Measurements from ENCODE around the gene SCD.
A peak's percentile ranks its signal among the peaks of the same experiment; 100 is the strongest.
"Not testable (repeated sequence)": the region's sequence is repeated elsewhere in the genome, so short reads cannot be mapped to it uniquely, and the experiment has no call there.

The SCD gene

DNA sequence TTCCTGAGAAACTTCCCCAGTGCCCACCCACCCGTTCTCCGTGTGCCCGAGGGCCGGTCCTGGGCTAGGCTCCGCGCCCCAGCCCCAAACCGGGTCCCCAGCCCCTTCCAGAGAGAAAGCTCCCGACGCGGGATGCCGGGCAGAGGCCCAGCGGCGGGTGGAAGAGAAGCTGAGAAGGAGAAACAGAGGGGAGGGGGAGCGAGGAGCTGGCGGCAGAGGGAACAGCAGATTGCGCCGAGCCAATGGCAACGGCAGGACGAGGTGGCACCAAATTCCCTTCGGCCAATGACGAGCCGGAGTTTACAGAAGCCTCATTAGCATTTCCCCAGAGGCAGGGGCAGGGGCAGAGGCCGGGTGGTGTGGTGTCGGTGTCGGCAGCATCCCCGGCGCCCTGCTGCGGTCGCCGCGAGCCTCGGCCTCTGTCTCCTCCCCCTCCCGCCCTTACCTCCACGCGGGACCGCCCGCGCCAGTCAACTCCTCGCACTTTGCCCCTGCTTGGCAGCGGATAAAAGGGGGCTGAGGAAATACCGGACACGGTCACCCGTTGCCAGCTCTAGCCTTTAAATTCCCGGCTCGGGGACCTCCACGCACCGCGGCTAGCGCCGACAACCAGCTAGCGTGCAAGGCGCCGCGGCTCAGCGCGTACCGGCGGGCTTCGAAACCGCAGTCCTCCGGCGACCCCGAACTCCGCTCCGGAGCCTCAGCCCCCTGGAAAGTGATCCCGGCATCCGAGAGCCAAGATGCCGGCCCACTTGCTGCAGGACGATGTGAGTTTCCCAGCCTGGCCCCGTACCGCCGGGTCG, at the start of gene SCD:
TSS of gene SCD (plus strand) at position 469 of the 803 bp plus-strand sequence. CDS start at position 741, 272 bp downstream.
- DNase-seq: peak; percentile 90

DNA sequence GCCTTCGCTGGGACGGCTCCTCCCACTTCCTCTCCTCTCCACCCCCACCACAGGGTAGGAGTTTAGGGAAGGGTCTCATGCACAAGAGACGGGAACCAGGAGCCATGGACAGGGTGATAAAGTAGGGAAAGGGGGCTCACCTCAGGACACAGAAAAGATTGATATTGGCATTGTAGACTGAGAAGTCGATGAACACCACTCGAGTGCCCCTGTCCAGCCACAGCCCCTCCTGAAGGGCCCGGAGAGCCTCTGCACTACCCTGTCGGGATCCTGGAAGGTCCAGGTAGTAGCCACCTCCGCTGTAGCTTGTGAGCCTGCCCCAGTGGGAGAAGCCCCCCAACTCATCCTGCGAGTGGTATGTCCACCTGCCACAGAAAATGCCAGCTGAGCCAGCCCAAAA, 49.8 kb upstream of the SCD start:
- DNase-seq: no peak

DNA sequence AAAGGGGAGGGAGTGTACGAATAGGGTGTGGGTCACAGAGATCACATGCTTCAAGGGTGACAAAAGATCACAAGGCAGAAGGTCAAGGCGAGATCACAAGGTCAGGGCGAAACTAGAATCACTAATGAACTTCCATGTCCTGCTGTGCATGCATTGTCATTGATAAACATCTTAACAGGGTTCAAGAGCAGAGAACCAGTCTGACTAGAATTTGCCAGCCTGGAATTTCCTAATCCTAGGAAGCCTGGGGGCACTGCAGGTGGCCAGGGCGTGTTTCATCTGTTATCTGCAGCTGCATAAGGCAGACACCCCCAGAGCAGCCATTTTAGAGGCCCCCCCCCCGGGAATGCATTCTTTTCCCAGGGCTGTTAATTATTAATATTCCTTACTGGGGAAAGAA, 45.9 kb upstream of the SCD start:
- not testable (repeated sequence) for DNase-seq

DNA sequence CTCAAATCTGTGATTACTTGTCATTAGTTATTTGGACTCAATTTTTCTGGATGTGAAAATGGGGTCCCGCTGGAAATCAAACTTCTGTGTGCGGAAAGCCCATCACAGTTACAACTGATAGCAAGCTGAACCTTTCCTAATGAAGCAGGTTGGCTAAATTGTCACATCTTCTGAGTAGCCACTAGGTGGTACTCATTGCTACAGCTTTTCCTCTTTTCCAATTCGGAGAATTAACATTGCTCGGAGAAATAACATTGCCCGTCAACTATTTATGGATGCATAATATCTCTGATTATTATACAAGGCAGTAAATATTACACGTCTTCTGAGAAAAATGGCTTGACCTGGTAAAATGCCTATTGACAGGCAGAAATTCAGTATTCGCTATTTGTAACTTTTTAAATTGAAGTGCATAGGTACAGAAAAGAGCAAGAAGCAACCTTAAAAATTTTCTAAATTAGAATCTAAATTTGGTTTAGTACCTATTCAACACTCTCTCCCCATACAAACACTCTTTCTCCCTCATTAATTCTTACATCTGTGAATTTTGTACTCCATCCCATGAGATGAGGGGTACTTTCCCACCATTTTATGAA, 43.2 kb upstream of the SCD start:
- DNase-seq: no peak

DNA sequence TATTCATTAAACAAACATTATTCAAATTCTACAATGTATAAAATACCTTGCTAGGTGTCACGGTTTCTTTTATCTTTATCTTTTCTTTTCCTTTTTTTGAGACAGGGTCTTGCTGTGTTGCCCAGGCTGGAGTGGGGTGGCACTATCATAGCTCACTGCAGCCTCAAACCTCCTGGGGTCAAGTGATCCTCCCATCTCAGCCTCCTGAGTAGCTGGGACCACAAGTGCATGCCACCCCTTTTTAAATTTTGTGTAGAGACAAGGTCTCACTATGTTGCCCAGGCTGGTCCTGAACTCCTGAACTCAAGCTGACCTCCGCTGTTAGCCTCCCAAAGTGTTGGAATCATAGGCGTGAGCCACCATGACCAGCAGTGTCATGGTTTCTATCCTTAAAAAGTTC, 42.6 kb upstream of the SCD start:
- no peak for DNase-seq

DNA sequence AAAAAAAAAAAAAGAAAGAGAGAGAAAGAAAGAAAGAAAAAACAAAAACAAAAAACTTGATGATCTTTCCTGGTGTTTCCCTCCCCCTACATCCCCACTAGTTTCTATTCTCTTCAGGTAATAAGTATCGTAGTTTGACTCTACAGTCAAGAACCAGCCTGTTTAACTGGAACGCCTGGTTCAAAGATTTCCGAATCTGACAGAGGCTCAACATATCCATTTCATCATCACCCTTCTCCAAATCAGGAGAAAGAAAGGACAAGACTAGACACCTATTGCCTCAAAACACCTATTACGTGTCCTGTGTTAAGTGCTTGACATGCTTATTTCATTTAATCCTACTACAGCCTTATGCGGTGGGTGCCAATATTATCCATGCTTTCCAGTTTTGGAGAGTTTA, 40.2 kb upstream of the SCD start:
- DNase-seq: no peak

DNA sequence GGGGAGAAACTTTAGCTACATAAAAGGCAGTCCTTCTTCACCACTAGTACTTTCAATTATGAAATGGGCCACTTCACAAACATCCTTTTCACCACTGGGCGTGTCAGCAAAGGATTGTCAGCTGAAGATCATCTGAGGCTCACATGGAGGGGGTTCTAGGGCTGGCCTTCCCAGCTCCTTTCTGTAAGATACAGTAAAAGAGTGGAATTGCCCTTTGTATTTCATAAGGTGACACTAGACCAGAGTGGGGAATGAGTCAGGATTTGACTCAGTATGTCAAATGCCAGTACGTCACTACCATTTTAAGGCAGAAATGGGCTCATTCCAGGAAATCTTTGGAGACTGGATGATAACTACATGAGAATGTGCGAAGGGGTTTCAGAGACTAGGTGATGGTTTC, 39.3 kb upstream of the SCD start:
- no peak for DNase-seq

DNA sequence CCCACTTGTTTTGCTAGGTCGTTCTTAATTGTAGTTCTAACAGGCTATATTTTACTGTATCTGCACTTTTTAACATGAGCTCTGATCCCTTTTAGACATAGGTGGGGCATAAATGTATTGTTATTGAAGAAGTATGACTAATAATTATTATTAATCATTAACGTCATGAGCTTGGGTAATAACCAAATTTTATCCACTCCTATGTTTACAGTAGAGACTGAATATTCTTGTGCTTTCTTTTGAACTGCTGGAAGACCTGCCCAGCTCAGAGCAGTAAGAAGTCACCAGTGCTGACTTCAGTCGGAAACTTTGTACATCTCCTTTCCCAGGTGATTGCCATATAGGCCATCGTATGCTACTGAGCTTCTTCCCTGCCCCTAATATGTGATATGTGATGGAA, 35.7 kb upstream of the SCD start:
- DNase-seq: no peak

DNA sequence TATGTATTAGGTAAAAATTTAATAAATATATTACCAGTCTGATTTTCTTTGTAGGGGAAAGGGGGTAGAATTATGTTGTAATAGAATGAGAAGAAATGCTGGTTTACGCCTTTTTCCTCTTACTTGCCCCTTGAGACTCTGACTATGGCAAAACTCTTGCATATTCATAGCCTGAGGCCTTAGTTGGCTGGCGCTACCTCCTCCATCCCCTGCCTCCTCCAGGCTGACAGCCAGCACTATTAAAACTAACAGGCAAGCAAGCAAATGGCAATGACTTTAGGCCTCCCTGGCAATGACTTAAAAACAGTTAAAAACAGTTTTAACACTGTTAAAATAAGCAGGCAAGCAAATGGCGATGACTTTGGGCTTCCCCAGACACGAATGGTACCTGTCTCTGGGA, 31.4 kb upstream of the SCD start:
- no peak for DNase-seq

DNA sequence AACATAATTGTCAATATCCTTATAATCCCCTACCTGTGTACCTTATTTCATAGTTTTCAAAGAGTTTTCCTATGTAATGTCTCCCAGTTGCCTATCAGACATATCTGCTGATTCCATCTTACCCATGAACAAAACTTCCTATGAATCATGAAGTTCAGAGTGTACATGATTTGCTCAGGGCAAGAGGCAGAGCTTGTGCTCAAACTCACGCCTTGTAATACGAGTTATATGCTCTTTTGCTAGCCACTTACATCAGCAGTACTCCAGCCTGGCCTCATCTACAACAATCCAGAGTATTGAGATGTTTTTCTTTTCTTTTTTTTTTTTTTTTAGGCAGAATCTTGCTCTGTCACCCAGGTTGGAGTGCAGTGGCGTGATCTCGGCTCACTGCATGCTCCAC, 28.8 kb upstream of the SCD start:
- no peak for DNase-seq

DNA sequence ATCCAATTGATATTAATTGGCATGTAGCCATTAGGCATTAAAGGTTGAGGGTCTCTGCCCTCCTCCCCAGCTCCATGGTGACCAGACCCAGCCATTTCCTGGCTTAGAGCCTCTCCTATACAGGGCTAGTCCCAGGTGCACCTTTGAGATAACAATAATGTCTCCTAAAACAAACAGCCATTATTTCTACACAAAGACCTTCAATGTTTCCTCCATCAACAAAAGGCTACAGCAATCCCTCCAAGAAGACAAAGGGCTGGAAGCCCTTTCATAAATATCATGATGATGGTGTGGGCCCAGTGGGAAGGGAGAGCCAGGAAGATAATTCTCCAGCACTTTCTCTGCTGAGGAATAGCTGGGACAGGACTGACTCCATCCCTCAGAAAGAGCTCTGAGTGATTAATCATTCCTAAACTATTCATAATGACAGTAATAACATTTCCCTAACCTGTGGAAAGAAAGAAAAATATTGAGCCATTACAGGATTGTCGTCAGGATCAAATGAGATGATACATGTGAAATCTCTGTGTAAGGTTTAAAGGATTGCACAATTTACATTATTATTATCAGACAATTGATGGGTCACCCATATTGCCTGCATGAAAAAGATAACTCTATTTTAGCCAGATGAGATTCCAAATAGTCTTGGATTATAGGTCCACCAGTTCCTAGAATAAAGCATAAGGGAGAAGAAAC, 27.2 kb upstream of the SCD start:
- no peak for DNase-seq

DNA sequence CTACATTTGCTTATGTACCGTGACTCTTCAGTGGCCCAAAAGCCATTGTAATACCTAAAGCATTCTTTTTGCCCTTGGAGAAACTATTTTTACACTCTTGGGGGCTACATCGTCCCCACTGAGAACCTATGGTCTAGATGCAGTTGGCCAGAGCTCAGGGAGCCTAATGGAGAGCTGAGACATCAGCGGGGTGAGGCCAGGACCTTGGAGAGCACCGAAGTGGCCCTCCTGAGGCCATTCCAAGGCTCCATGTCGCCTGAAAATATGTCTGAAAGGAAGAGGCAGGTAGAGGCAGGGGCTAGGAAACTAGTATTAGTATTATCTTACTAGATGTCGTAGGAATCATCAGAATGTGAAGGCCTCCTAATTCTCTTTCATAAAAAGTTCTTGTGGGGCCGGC, 21.9 kb upstream of the SCD start:
- DNase-seq: no peak

DNA sequence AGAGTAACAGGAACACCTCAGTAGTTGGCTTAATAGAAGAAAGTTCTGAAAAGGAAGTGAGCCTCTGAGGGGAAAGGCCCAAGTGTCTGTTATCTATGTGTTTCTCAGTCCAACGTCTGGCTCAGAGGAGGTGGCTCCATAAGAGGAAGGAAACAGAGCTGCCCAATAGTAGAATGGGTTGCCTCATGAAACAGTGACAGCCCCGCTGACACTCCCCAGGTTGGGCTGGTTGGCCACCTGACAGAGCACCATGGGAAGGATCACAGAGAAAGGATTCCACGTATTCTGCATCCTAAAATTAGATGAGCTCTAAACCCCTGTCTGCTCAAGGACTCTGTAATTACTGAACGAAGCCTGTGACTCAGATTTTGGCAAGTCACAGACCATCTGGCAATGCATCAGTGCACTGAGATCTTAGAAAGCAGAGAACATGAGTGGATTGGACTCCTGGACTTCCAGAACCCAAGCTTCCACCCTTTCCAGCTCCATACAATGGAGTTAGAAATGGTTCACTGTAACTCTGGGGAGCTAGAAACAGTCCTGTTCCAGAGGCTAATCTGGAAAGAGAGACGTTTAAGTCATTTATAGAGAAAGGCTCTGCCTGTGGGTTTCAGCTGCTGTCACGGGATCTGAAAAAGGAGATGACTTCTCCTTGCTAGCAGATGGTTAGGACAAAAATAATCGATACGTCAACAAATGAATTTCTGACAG, 19.9 kb upstream of the SCD start:
- peak; percentile 55 for DNase-seq

DNA sequence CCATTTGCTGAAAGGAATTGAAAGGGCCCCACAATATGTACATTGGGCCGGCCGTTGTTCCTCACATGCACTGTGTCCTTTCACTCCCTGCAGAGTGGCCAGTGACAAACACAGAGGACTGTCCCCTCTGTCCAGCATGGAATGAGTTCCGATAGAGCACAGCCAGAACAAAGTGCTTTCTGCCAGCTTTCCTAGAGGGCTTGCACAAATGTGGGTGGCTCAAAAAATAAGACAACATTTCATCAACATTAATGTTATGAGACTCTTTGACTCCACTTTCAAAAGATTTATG, 19.4 kb upstream of the SCD start:
- DNase-seq: no peak

DNA sequence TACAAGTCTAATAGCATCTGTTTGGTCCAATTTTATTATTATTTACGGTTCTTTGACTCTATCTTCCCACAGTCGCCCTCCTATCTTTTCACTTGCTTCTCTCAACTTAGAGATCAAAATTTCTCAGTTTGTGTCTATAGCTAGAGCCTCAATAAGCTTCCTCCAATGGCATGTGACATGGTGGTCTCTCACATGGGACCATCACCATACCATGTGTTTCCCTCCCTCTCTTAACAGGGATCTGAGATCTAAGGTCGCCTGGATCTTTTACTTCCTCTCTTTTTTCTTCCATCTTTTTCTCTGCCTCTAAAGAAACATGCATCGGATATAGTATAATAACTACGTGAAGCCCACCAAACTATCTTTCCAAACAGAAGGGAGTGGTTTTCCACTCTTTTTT, 18.8 kb upstream of the SCD start:
- DNase-seq: no peak

DNA sequence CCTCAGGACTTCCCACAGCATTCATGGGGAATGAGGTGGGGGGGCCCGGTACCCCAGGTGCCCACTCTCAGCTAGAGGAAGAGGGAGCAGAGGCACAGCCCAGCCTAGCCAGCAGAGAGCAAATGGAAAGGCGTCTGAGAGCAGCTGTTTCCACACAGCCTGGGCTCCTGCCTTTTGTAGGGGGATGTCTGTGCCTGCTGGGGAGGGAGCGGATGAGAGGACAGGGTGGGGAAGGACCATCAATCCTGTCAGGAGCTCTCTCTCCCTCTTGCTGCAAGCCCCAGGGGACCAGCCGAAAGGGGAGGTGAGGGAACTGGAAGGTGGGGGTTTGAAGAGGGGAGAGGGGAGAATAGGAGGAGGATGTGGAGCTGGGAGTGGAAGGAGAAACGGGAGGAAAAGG, 17.0 kb upstream of the SCD start, which contains the start of gene PKD2L1:
TSS of gene PKD2L1 (minus strand) at position 150 of the 400 bp plus-strand sequence. CDS start at position 25, 125 bp downstream.
- DNase-seq: no peak

DNA sequence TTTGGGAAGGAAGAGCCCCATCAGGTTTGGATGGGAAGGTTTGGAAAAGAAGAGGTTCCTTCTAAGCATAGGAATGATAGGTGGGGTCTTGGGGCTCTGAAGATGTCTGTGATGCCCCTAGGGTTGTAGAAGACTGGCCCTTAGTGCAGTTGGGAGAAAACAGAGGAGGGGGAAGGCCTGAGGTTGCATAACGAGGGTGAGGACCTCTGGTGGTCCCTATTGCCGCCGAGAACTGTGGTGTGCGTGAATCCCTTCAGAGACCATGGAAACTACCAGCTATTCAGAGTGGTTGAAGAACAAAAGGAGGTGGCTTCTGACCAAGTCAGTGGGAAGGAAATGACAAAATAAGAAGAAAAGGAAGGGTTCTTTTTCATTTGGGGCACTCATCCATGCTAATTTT, 13.9 kb upstream of the SCD start:
- no peak for DNase-seq

DNA sequence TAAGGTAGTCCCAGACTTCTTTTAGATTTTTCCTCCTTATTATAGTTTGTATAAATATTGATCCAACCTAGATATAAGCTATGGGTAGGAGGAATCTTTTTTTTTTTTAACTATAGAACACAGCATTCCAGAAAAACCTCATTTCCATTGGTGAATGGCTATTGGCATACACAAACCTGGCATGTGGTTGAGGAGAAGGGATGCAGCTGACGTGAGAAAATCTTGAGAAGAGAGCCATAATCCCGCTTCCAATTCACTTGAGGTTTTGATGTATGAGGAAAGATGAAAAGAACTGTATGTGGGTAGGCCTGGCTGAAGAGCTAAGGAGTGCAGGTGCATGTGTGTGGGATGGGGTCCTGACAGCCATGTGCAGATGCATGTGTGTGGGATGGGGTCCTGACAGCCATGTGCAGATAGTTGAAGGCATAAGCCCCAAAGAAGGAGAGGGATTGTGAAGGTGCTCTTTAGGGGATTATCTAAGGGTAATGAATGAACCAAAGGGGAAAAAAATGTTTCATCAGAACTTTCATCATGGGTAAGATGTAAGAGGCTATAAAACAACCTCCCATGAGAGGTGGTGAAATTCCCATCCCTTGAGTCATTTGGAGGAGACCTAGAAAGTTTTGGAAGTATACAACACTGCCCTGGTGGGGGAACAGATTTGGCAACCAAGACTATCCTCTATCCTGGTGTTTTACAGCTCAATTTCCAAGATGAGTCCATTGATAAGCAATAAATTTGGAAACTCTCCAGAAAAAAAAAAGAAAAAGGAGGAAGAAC, 13.2 kb upstream of the SCD start:
- no peak for DNase-seq

DNA sequence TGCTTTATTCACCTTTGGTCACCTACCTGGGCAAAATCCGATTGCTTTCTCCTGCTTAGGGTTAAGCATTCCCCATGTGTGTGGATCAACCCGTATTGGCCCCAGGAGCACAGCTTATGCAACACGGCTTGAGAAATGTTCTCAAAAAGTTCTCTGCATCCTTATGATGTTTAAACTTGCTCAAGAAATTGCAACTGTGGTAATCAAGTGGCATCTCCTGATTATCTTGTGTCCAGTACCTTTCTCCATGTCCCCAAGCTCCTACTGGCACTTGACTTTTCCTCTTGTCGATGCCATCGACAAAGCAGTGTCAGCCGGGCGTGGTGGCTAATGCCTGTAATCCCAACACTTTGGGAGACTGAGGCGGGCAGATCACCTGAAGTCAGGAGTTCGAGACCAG, 12.3 kb upstream of the SCD start:
- DNase-seq: no peak

DNA sequence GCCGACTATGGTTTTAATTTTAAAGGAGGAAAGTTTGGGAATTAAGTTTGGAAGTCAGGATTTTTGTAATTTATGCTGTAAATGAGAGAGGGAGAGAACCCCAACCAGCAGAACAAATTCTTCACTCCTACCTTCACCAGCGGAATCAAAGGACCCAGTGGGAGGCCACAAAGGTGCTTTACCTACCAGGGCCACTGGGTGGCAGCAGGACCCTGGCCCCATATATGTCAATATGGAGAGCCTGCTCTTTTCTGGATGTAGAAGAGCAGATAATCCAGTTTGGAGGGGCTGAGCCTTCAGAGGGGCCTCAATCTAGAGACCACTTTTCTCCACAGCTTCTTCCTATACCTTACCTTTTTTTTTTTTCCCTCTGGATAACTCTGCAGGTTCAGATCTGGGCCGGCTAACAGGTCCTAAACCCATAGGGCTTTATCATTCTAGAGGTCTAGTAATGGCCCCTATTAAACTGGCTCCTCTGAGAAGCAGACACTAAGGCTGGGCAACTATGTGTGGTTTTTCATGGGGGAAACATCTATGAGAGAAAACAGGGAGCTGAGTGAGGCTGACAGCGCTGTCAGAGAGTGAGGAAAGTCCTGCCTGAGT, 8.5 kb upstream of the SCD start:
- DNase-seq: peak; percentile 30

DNA sequence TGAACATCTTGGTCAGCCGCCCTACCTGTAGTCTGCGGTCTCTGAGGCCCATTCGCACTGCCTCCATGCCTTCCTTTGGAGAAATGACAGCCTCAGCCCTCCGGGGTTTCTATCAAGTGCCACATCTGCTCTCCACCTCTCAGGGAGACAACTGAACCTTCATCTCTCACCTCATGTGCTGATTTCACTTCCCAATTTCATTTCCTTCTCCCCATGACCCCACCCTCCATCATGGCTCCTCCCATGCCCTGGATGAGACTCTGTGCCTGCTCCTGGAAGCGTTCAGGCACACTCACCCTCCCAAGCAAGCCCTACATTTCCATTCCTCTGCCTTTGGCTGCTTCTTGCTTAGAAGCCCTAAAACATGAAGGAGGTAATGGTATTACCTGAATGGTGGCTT, 7.8 kb upstream of the SCD start:
- no peak for DNase-seq

Measured in GDM1 (cell line).